Stimulated activated CD4-positive, alpha-beta T cell treated with anti-CD3 and anti-CD28 coated beads, Interleukin-15, amount 100 ng/mL, for 1 hour (primary cell): ENCODE results near the gene OR11G2.
"Not testable (repeated sequence)": the region's sequence is repeated elsewhere in the genome, so short reads cannot be mapped to it uniquely, and the experiment has no call there.

ENCODE experiments used
- DNase-seq, 2 donors: peaks; one replicate each; pipeline ENCODE4 v3.0.0-alpha.2; 2020; ENCODE audit warnings: low read depth in 1 of 2, low spot score in 1 of 2

Gene OR11G2

GRCh38 chr14:20190596-20190995, at the start of gene OR11G2:
TSS of gene OR11G2 (plus strand) at chr14:20190896. CDS start at chr14:20197438, 6,542 bp downstream.
- no peak for DNase-seq

- no peak for DNase-seq
These were observed 46.8 kb upstream of the OR11G2 start for GRCh38 chr14:20143911-20144310.

- no peak for DNase-seq
These were observed 45.9 kb upstream of the OR11G2 start for GRCh38 chr14:20144820-20145219.

- DNase-seq, result no peak
These were observed 26.2 kb upstream of the OR11G2 start for GRCh38 chr14:20164462-20164861.

GRCh38 chr14:20167091-20167490, 23.6 kb upstream of the OR11G2 start:
- DNase-seq, result no peak

- not testable (repeated sequence) for DNase-seq
These were observed 20.8 kb upstream of the OR11G2 start for GRCh38 chr14:20169852-20170251.

GRCh38 chr14:20174205-20174604, 16.5 kb upstream of the OR11G2 start:
- DNase-seq, result not testable (repeated sequence)

- no peak for DNase-seq
These were observed 14.4 kb upstream of the OR11G2 start for GRCh38 chr14:20176330-20176729.

- no peak for DNase-seq
These were observed 13.2 kb upstream of the OR11G2 start for GRCh38 chr14:20177433-20177974.

GRCh38 chr14:20179218-20179617, 11.5 kb upstream of the OR11G2 start:
- no peak for DNase-seq

- DNase-seq, result no peak
These were observed 10.8 kb upstream of the OR11G2 start for GRCh38 chr14:20179880-20180279.

GRCh38 chr14:20180486-20180885, 10.2 kb upstream of the OR11G2 start:
- DNase-seq, result no peak

- no peak for DNase-seq
These were observed 6.5 kb upstream of the OR11G2 start for GRCh38 chr14:20184181-20184580.

- DNase-seq, result no peak
These were observed 700 bp downstream of the OR11G2 start for GRCh38 chr14:20191396-20191795.

GRCh38 chr14:20194101-20194500, 3.4 kb downstream of the OR11G2 start:
- no peak for DNase-seq

- not testable (repeated sequence) for DNase-seq
These were observed 4.5 kb downstream of the OR11G2 start for GRCh38 chr14:20195170-20195569.

GRCh38 chr14:20195911-20196310, 5.2 kb downstream of the OR11G2 start:
- no peak for DNase-seq

- DNase-seq, result no peak
These were observed 6.8 kb downstream of the OR11G2 start for GRCh38 chr14:20197459-20197858.

- DNase-seq, result no peak
These were observed 8.3 kb downstream of the OR11G2 start for GRCh38 chr14:20198991-20199390.

- DNase-seq, result no peak
These were observed 14.0 kb downstream of the OR11G2 start for GRCh38 chr14:20204721-20205120.

GRCh38 chr14:20209595-20209994, 18.9 kb downstream of the OR11G2 start:
- no peak for DNase-seq

GRCh38 chr14:20212406-20212805, 21.7 kb downstream of the OR11G2 start:
- not testable (repeated sequence) for DNase-seq

- no peak for DNase-seq
These were observed 24.5 kb downstream of the OR11G2 start for GRCh38 chr14:20215196-20215595.

GRCh38 chr14:20219033-20219432, 28.3 kb downstream of the OR11G2 start:
- DNase-seq, result no peak
